HCT116 (cell line): Measurements from ENCODE around the gene PRPH. TPM values are rescaled to one million over a fixed set of nuclear protein-coding genes. Genes with fewer than 3 reads are reported as not detected.

Source experiments
- ATAC-seq: fragments of 200-7000 bp; cut with Tn5 transposase; 2 replicates; pipeline ENCODE4 v1.9.1; 2020; ENCODE audit warnings: mild to moderate bottlenecking, moderate library complexity
- BruUV-seq: library from RNA; stranded (reverse); fragments of 400-500 nt; replicated peaks from 2 replicates; lab custom pipeline; 2021; lab: Mats Ljungman, UMichigan
- CTCF ChIA-PET: fragments of 300-600 bp; sonication (Branson Sonifier 250); formaldehyde crosslinking; loops from one replicate; lab custom pipeline; 2021; ENCODE audit warnings: antibody characterized with exemption; lab: Charles Lee
- POLR2A ChIA-PET: fragments of 300-600, 350-600 bp; sonication (Branson Sonifier 250); formaldehyde crosslinking; loops from one replicate; lab custom pipeline; 2021; ENCODE audit warnings: antibody characterized with exemption; lab: Charles Lee
- RAD21 ChIA-PET, 2 experiments: fragments of 300-600 bp; sonication (Branson Sonifier 250); formaldehyde crosslinking; loops; one replicate each; lab custom pipeline; 2023; ENCODE audit warnings: low total read pairs in 2 of 2; ENCODE audit not compliant: uncharacterized antibody in 2 of 2, unreplicated experiment in 2 of 2, low non-redundant PET in 1 of 2; lab: Charles Lee
- DNase-seq: peaks from one replicate; pipeline ENCODE4 v3.0.0-alpha.2; 2010; ENCODE audit warnings: low read depth, low spot score
- H2AFZ ChIP-seq: fragments of 200-600 bp; shearing (Covaris generic), sonication (generic); 2 replicates; pipeline ENCODE4 v1.6.1; 2017; ENCODE audit warnings: low read depth, mixed run types, mixed read lengths, antibody characterized with exemption, low read length; ENCODE audit not compliant: poor library complexity, severe bottlenecking
- H3K27ac ChIP-seq: 2 replicates; pipeline ENCODE4 v1.5.1; 2012; ENCODE audit warnings: low read depth, low read length
- H3K27me3 ChIP-seq: fragments of 200-600 bp; sonication (generic); 2 replicates; pipeline ENCODE4 v1.6.1; 2016; ENCODE audit warnings: mixed run types, low read length, mixed read lengths; ENCODE audit not compliant: insufficient read depth
- H3K36me3 ChIP-seq, 2 experiments: fragments of 200-500 bp in 1 of 2; fragments of 200-600 bp in 1 of 2; sonication (Bioruptor generic) in 1 of 2; sonication (generic) in 1 of 2; 2 replicates each; pipeline versions ENCODE4 v1.5.1 to v1.6.1; 2014 to 2016; ENCODE audit warnings: low read length in 2 of 2, inconsistent platforms in 1 of 2, mixed read lengths in 1 of 2, mixed run types in 1 of 2; ENCODE audit not compliant: insufficient read depth in 2 of 2, control insufficient read depth in 1 of 2
- H3K4me1 ChIP-seq, 2 experiments: fragments of 200-600 bp in 1 of 2; sonication (generic) in 1 of 2; 2 replicates each; pipeline versions ENCODE4 v1.5.1 to v1.6.1; 2012 to 2017; ENCODE audit warnings: low read length in 2 of 2, inconsistent platforms in 1 of 2, mild to moderate bottlenecking in 1 of 2, mixed read lengths in 1 of 2, mixed run types in 1 of 2, moderate library complexity in 1 of 2; ENCODE audit not compliant: insufficient read depth in 2 of 2, control insufficient read depth in 1 of 2
- H3K4me2 ChIP-seq: fragments of 200-600 bp; sonication (generic); 2 replicates; pipeline ENCODE4 v1.6.1; 2017; ENCODE audit warnings: mixed run types, low read length, mixed read lengths
- H3K4me3 ChIP-seq, 2 experiments: fragments of 200-600 bp in 1 of 2; sonication (generic) in 1 of 2; replicated peaks in 1 of 2; 2 replicates each; pipeline ENCODE4 v1.5.1; 2011 to 2016; ENCODE audit warnings: low read length in 2 of 2, control low read depth in 1 of 2, low read depth in 1 of 2, mild to moderate bottlenecking in 1 of 2, mixed read lengths in 1 of 2, mixed run types in 1 of 2
- H3K79me2 ChIP-seq: fragments of 200-600 bp; sonication (generic); 2 replicates; pipeline ENCODE4 v1.6.1; 2017; ENCODE audit warnings: mild to moderate bottlenecking, mixed run types, low read length, moderate library complexity, mixed read lengths; ENCODE audit not compliant: insufficient read depth
- H3K9ac ChIP-seq: fragments of 200-600 bp; sonication (generic); 2 replicates; pipeline ENCODE4 v1.6.1; 2016; ENCODE audit warnings: low read length, mixed read lengths
- H3K9me2 ChIP-seq: fragments of 200-600 bp; sonication (generic), shearing (Covaris generic); 2 replicates; pipeline ENCODE4 v1.6.1; 2017; ENCODE audit warnings: mixed run types, mild to moderate bottlenecking, moderate library complexity; ENCODE audit not compliant: insufficient read depth
- H3K9me3 ChIP-seq, 2 experiments: fragments of 200-500 bp in 1 of 2; fragments of 200-600 bp in 1 of 2; sonication (Bioruptor generic) in 1 of 2; sonication (generic) in 1 of 2; 2 replicates each; pipeline ENCODE4 v1.6.1; 2014 to 2017; ENCODE audit warnings: low read length in 2 of 2, mixed read lengths in 2 of 2, inconsistent platforms in 1 of 2, low read depth in 1 of 2, mild to moderate bottlenecking in 1 of 2, mixed run types in 1 of 2, moderate library complexity in 1 of 2; ENCODE audit not compliant: control insufficient read depth in 1 of 2, insufficient read depth in 1 of 2
- H4K20me1 ChIP-seq: fragments of 200-600 bp; sonication (generic), shearing (Covaris generic); 2 replicates; pipeline ENCODE4 v1.6.1; 2017; ENCODE audit warnings: mixed run types, mild to moderate bottlenecking, moderate library complexity; ENCODE audit not compliant: insufficient read depth
- CEBPB ChIP-seq: IDR thresholded peaks from 2 replicates; pipeline ENCODE4 v1.6.1; 2012; ENCODE audit warnings: low read depth
- CTCF ChIP-seq, 3 experiments: fragments of 200-600 bp in 1 of 3; sonication (generic) in 1 of 3; IDR thresholded peaks in 2 of 3; conservative IDR thresholded peaks in 1 of 3; 2 replicates each; pipeline ENCODE4 v1.5.1; 2012 to 2017; ENCODE audit warnings: low read depth in 2 of 3, low read length in 2 of 3, antibody characterized with exemption in 1 of 3, borderline replicate concordance in 1 of 3, control low read depth in 1 of 3, mild to moderate bottlenecking in 1 of 3, mixed read lengths in 1 of 3, mixed run types in 1 of 3, moderate library complexity in 1 of 3; ENCODE audit not compliant: insufficient read depth in 1 of 3
- ELF1 ChIP-seq: IDR thresholded peaks from 2 replicates; pipeline ENCODE4 v1.6.1; 2012; ENCODE audit warnings: low read depth, borderline replicate concordance
- MAX ChIP-seq: IDR thresholded peaks from 2 replicates; pipeline ENCODE4 v1.6.1; 2012
- ZFX ChIP-seq: fragments of 450-650 bp; IDR thresholded peaks from 2 replicates; pipeline ENCODE4 v1.6.1; 2017
- ZNF274 ChIP-seq: fragments of 200-500 bp; sonication (Bioruptor generic); IDR thresholded peaks from 2 replicates; pipeline ENCODE4 v1.6.1; 2014; ENCODE audit warnings: mild to moderate bottlenecking, low read depth, low read length, inconsistent platforms
- intact Hi-C: fragments of 100-400 bp; cut with micrococcal nuclease; formaldehyde crosslinking; loops from 2 replicates; pipeline ENCODE4 v1.10.0; 2022
- total RNA-seq: library from RNA; stranded (reverse); gene quantifications from one replicate; pipeline ENCODE4 v1.2.1, GENCODE V29; 2021; ENCODE audit not compliant: unreplicated experiment

PRPH gene
- total RNA-seq, 1 experiment from 2014 or later = 6.7 TPM

- Histone ChIP-seq H3K4me2 (no peak overlapping the region), H3K4me1 (peaks cover 28 to 65% of the 10 kb centered on the region in 2 experiments), H3K9me2 (no peaks in the 10 kb centered on the region), H3K27ac (no peak overlapping the region), H2AFZ (no peak overlapping the region), H3K9ac (no peak overlapping the region), H3K79me2 (no peaks in the 10 kb centered on the region), H4K20me1 (no peaks in the 10 kb centered on the region), H3K27me3 (no peaks in the 10 kb centered on the region), H3K9me3 (no peaks in the 10 kb centered on the region), H3K4me3 (no peak overlapping the region), H3K36me3 (no peaks in the 10 kb centered on the region)
- TF ChIP-seq ZNF274 (no peak), MAX (no peak), ZFX (no peak), CTCF (IDR thresholded peaks at IDR 0.05 in 2 of 3, conservative IDR thresholded peaks at IDR 0.05 in 1 of 3; ENCODE audit: borderline replicate concordance in 1 of 3, insufficient read depth in 1 of 3, low read depth in 2 of 3, low read length in 2 of 3) (no peak), CEBPB (no peak), ELF1 (no peak)
- ATAC-seq (no peak), DNase-seq (no peak)
- intact Hi-C loops = no loop called here
- BruUV-seq = no TSS peak
- RAD21 ChIA-PET = no interaction called here
- POLR2A ChIA-PET = interaction anchor here (1.2 kb wide), 1 partner anchor 32 kb away, joined by 3 read pairs; no protein-coding TSS in a partner anchor
- CTCF ChIA-PET = interaction anchor here (0.7 to 3.0 kb wide), 10 partner anchors 9 to 195 kb away, joined by 3 to 45 read pairs (median 13); partner anchors contain the start of gene TROAP
Measured at GRCh38 chr12:49340971-49341776, 46.2 kb downstream of the PRPH start.
